ENCODE results near the gene RNF214.
"Not testable (repeated sequence)": the region's sequence is repeated elsewhere in the genome, so short reads cannot be mapped to it uniquely, and the experiment has no call there.

RNF214 gene

GRCh38 chr11:117269856-117270255 is 37.4 kb downstream of the RNF214 start:
- H3K27me3 Mint-ChIP-seq (ENCODE audit: low read depth): no peaks in the 10 kb centered on the region
- no peak overlapping the region for H3K27ac Mint-ChIP-seq
- H3K9me3 Mint-ChIP-seq: no peaks in the 10 kb centered on the region
- no peaks in the 10 kb centered on the region for H3K4me1 Mint-ChIP-seq (ENCODE audit: low read depth)
- H3K36me3 Mint-ChIP-seq (ENCODE audit: low read depth): peaks cover 9% of the 10 kb centered on the region
- no peak overlapping the region for H3K4me3 Mint-ChIP-seq

- Mint-ChIP-seq H3K27ac (no peak overlapping the region), H3K27me3 (ENCODE audit: low read depth) (no peaks in the 10 kb centered on the region), H3K4me1 (ENCODE audit: low read depth) (no peaks in the 10 kb centered on the region), H3K36me3 (ENCODE audit: low read depth) (peaks cover 13% of the 10 kb centered on the region), H3K4me3 (no peak overlapping the region), H3K9me3 (no peaks in the 10 kb centered on the region)
Observed at GRCh38 chr11:117271208-117271607, 38.7 kb downstream of the RNF214 start.

GRCh38 chr11:117272175-117272574 is 39.7 kb downstream of the RNF214 start:
- H3K4me3 Mint-ChIP-seq; H3K4me1 Mint-ChIP-seq (ENCODE audit: low read depth); H3K9me3 Mint-ChIP-seq; H3K27ac Mint-ChIP-seq; H3K27me3 Mint-ChIP-seq (ENCODE audit: low read depth): not testable (repeated sequence)
- H3K36me3 Mint-ChIP-seq (ENCODE audit: low read depth): peaks cover 12% of the 10 kb centered on the region

GRCh38 chr11:117273550-117274289 is 41.2 kb downstream of the RNF214 start:
- Mint-ChIP-seq H3K36me3 (ENCODE audit: low read depth) (peaks cover 12% of the 10 kb centered on the region), H3K27ac (no peak overlapping the region), H3K4me1 (ENCODE audit: low read depth) (no peaks in the 10 kb centered on the region)

GRCh38 chr11:117278347-117278746 is 45.9 kb downstream of the RNF214 start:
- no peak overlapping the region for H3K27ac Mint-ChIP-seq

More at GRCh38 chr11:117273550-117274289, 41.2 kb downstream of the RNF214 start:
- Mint-ChIP-seq H3K9me3 (no peaks in the 10 kb centered on the region), H3K4me3 (no peak overlapping the region), H3K27me3 (ENCODE audit: low read depth) (no peaks in the 10 kb centered on the region)

GRCh38 chr11:117279711-117280376 is 47.4 kb downstream of the RNF214 start:
- Mint-ChIP-seq H3K27me3 (ENCODE audit: low read depth) (no peaks in the 10 kb centered on the region), H3K36me3 (ENCODE audit: low read depth) (peaks cover 18% of the 10 kb centered on the region)

More at GRCh38 chr11:117278347-117278746, 45.9 kb downstream of the RNF214 start:
- Mint-ChIP-seq H3K4me1 (ENCODE audit: low read depth) (peaks cover 8% of the 10 kb centered on the region), H3K27me3 (ENCODE audit: low read depth) (no peaks in the 10 kb centered on the region), H3K9me3 (no peaks in the 10 kb centered on the region), H3K4me3 (no peak overlapping the region), H3K36me3 (ENCODE audit: low read depth) (peaks cover 21% of the 10 kb centered on the region)

GRCh38 chr11:117281159-117281558 is 48.7 kb downstream of the RNF214 start:
- Mint-ChIP-seq H3K4me1 (ENCODE audit: low read depth) (peaks cover 8% of the 10 kb centered on the region), H3K9me3 (no peaks in the 10 kb centered on the region), H3K27me3 (ENCODE audit: low read depth) (no peaks in the 10 kb centered on the region), H3K27ac (no peak overlapping the region), H3K36me3 (ENCODE audit: low read depth) (peaks cover 15% of the 10 kb centered on the region), H3K4me3 (no peak overlapping the region)

More at GRCh38 chr11:117279711-117280376, 47.4 kb downstream of the RNF214 start:
- Mint-ChIP-seq H3K27ac (peak overlapping the region; percentile 74), H3K9me3 (no peaks in the 10 kb centered on the region), H3K4me3 (peak overlapping the region; percentile 43), H3K4me1 (ENCODE audit: low read depth) (peaks cover 8% of the 10 kb centered on the region)

- Mint-ChIP-seq H3K27me3 (ENCODE audit: low read depth) (no peaks in the 10 kb centered on the region), H3K4me3 (no peak overlapping the region), H3K36me3 (ENCODE audit: low read depth) (peaks cover 16% of the 10 kb centered on the region), H3K27ac (no peak overlapping the region), H3K4me1 (ENCODE audit: low read depth) (peaks cover 8% of the 10 kb centered on the region), H3K9me3 (no peaks in the 10 kb centered on the region)
Observed at GRCh38 chr11:117281869-117282268, 49.4 kb downstream of the RNF214 start.

- H3K4me1 Mint-ChIP-seq (ENCODE audit: low read depth): peaks cover 8% of the 10 kb centered on the region
- no peaks in the 10 kb centered on the region for H3K27me3 Mint-ChIP-seq (ENCODE audit: low read depth)
- no peaks in the 10 kb centered on the region for H3K9me3 Mint-ChIP-seq
- no peak overlapping the region for H3K4me3 Mint-ChIP-seq
- peaks cover 16% of the 10 kb centered on the region for H3K36me3 Mint-ChIP-seq (ENCODE audit: low read depth)
- H3K27ac Mint-ChIP-seq: no peak overlapping the region
Observed at GRCh38 chr11:117282956-117283355, 50.5 kb downstream of the RNF214 start.

- Mint-ChIP-seq H3K27me3 (ENCODE audit: low read depth) (no peaks in the 10 kb centered on the region), H3K4me1 (ENCODE audit: low read depth) (peaks cover 8% of the 10 kb centered on the region), H3K4me3 (no peak overlapping the region), H3K27ac (no peak overlapping the region), H3K36me3 (ENCODE audit: low read depth) (peaks cover 16% of the 10 kb centered on the region), H3K9me3 (no peaks in the 10 kb centered on the region)
Observed at GRCh38 chr11:117284053-117284452, 51.6 kb downstream of the RNF214 start.

GRCh38 chr11:117286588-117286987 is 54.1 kb downstream of the RNF214 start:
- no peaks in the 10 kb centered on the region for H3K9me3 Mint-ChIP-seq
- H3K27ac Mint-ChIP-seq: no peak overlapping the region
- H3K27me3 Mint-ChIP-seq (ENCODE audit: low read depth): no peaks in the 10 kb centered on the region
- no peak overlapping the region for H3K4me3 Mint-ChIP-seq
- H3K4me1 Mint-ChIP-seq (ENCODE audit: low read depth): no peaks in the 10 kb centered on the region
- peaks cover 16% of the 10 kb centered on the region for H3K36me3 Mint-ChIP-seq (ENCODE audit: low read depth)

GRCh38 chr11:117287668-117288067 is 55.2 kb downstream of the RNF214 start:
- Mint-ChIP-seq H3K27me3 (ENCODE audit: low read depth) (no peaks in the 10 kb centered on the region), H3K4me3 (no peak overlapping the region), H3K36me3 (ENCODE audit: low read depth) (peaks cover 6% of the 10 kb centered on the region), H3K9me3 (no peaks in the 10 kb centered on the region), H3K4me1 (ENCODE audit: low read depth) (no peaks in the 10 kb centered on the region), H3K27ac (no peak overlapping the region)

- H3K27ac Mint-ChIP-seq: no peak overlapping the region
Observed at GRCh38 chr11:117289795-117290194, 57.3 kb downstream of the RNF214 start.

GRCh38 chr11:117290809-117291396 is 58.4 kb downstream of the RNF214 start, which contains the start of gene BACE1-AS:
BACE1-AS (plus strand) TSS chr11:117291346.
- Mint-ChIP-seq H3K4me1 (ENCODE audit: low read depth) (no peaks in the 10 kb centered on the region), H3K4me3 (no peak within 1 kb of the TSS), H3K27me3 (ENCODE audit: low read depth) (no peaks in the 10 kb centered on the region), H3K9me3 (no peaks in the 10 kb centered on the region), H3K27ac (no peak within 1 kb of the TSS), H3K36me3 (ENCODE audit: low read depth) (peaks cover 2% of the 10 kb centered on the region)

More at GRCh38 chr11:117289795-117290194, 57.3 kb downstream of the RNF214 start:
- Mint-ChIP-seq H3K36me3 (ENCODE audit: low read depth) (peaks cover 4% of the 10 kb centered on the region), H3K9me3 (no peaks in the 10 kb centered on the region), H3K27me3 (ENCODE audit: low read depth) (no peaks in the 10 kb centered on the region), H3K4me3 (no peak overlapping the region), H3K4me1 (ENCODE audit: low read depth) (no peaks in the 10 kb centered on the region)

GRCh38 chr11:117292616-117293015 is 60.1 kb downstream of the RNF214 start:
- no peak overlapping the region for H3K4me3 Mint-ChIP-seq
- no peaks in the 10 kb centered on the region for H3K27me3 Mint-ChIP-seq (ENCODE audit: low read depth)
- no peak overlapping the region for H3K27ac Mint-ChIP-seq
- no peaks in the 10 kb centered on the region for H3K36me3 Mint-ChIP-seq (ENCODE audit: low read depth)
- H3K9me3 Mint-ChIP-seq: no peaks in the 10 kb centered on the region
- no peaks in the 10 kb centered on the region for H3K4me1 Mint-ChIP-seq (ENCODE audit: low read depth)

Data from T-helper 1 cell treated with Interleukin-12 subunit alpha and Interleukin-12 subunit beta and Interleukin-4 antibody, amounts not matched to agents 30 μg/mL and 1 μg/mL, for 36 hours (primary cell).